GM12801 (cell line): ENCODE results near the gene STMP1.

Experiments used
- TF ChIP-seq, protein P1 (sequence below): IDR thresholded peaks from one replicate; pipeline ENCODE4 v1.5.1; 2011; ENCODE audit warnings: control low read depth; ENCODE audit not compliant: insufficient read length; ENCODE audit errors: extremely low read depth

Gene STMP1

DNA sequence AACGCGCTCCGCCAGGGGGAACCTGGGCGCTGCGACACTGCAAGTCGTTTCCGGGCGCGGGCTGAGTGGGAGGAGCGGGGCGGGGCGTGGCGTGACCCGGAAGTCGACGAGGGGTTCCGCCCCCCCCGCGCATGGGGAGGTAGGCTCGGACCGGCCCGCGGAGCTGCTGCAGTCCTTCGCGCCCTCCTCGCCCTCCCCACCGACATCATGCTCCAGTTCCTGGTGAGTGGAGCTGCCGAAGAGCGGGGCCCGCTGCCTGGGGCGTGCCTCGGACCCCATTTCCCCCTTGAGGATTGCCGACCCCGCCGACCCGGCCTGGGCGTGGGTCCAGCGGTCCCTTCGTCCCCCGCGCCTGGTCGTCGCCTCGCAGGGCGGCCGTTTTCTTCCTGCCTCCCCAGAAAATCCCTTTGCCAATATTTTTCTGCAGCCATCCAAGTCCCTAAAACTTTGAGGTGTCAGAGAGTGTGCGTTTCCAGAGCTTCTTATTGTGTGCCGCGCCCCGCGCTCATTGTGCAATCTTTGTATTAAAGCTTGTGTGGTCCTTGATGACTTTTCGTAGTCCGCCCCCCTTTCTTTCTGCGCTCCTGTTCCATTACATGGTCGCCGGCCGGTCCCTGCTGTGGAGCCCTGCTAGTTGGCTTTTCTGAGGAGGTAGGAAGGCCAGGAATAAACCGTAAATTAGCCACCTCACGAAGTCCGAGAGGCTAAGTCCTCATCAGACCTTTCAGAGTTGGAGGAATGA, at the start of gene STMP1:
Gene STMP1 (plus strand): TSS at position 142 of the 742 bp plus-strand sequence.
- TF ChIP-seq, protein P1, sequence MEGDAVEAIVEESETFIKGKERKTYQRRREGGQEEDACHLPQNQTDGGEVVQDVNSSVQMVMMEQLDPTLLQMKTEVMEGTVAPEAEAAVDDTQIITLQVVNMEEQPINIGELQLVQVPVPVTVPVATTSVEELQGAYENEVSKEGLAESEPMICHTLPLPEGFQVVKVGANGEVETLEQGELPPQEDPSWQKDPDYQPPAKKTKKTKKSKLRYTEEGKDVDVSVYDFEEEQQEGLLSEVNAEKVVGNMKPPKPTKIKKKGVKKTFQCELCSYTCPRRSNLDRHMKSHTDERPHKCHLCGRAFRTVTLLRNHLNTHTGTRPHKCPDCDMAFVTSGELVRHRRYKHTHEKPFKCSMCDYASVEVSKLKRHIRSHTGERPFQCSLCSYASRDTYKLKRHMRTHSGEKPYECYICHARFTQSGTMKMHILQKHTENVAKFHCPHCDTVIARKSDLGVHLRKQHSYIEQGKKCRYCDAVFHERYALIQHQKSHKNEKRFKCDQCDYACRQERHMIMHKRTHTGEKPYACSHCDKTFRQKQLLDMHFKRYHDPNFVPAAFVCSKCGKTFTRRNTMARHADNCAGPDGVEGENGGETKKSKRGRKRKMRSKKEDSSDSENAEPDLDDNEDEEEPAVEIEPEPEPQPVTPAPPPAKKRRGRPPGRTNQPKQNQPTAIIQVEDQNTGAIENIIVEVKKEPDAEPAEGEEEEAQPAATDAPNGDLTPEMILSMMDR, result no peak

DNA sequence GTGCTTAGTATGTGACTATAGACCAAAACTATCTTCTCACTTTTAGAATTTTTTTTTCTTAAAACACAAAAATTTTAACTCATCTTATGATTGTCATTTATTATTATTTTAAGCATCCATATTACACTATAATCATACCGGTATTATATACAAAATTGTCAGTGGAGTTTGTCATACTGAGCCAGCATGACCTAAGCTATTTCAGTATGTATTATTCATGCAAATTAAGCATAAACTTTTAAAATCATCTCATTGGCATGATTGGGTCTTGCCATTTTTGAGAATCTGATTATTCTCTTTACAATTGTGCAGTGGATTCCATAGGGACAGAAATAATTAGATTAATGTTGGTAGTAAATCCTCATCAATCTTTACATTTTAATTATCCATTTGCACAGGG, 46.2 kb upstream of the STMP1 start:
- TF ChIP-seq, protein P1, result no peak

GRCh38 chr7:135617781-135618180, 44.5 kb upstream of the STMP1 start:
- TF ChIP-seq, protein P1, result no peak

DNA sequence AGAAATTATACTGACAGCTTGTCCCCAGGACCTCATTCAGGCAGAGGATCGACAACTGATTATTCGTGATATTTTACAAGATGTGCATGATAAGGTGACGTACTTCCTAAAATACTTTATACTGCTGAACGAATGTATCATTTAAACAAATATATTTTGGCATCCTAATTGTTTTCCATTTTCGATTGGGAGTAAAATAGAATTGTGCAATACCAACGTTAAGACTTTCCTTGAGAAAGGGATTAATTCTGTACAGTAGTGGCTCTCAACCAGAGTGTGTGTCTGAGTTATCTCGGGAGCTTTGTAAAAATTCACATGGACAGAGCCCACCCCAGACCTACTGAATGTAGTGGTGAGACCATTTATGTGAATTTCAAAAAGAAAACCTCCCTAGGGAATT, 43.8 kb upstream of the STMP1 start:
- TF ChIP-seq, protein P1, result no peak

- TF ChIP-seq, protein P1, result no peak
Observed at GRCh38 chr7:135620447-135620846, 41.9 kb upstream of the STMP1 start.

GRCh38 chr7:135620980-135621850, 41.1 kb upstream of the STMP1 start:
- TF ChIP-seq, protein P1, result peak; percentile 87

- TF ChIP-seq, protein P1, result no peak
Observed at GRCh38 chr7:135634191-135634878, 28.0 kb upstream of the STMP1 start.
